Activated naive CD4-positive, alpha-beta T cell treated with Interleukin-2 at 50 U/mL for 16 hours (primary cell): ENCODE data around the gene FRS3.

Experiments used
- DNase-seq: peaks from one replicate; pipeline ENCODE4 v3.0.0-alpha.2; 2020

Gene FRS3

GRCh38 chr6:41724586-41725501 is 54.9 kb downstream of the FRS3 start:
- DNase-seq: no peak

GRCh38 chr6:41724228-41724580 is 55.5 kb downstream of the FRS3 start:
- DNase-seq: no peak

- no peak for DNase-seq
Measured at GRCh38 chr6:41723530-41724227, 56.0 kb downstream of the FRS3 start.

DNA sequence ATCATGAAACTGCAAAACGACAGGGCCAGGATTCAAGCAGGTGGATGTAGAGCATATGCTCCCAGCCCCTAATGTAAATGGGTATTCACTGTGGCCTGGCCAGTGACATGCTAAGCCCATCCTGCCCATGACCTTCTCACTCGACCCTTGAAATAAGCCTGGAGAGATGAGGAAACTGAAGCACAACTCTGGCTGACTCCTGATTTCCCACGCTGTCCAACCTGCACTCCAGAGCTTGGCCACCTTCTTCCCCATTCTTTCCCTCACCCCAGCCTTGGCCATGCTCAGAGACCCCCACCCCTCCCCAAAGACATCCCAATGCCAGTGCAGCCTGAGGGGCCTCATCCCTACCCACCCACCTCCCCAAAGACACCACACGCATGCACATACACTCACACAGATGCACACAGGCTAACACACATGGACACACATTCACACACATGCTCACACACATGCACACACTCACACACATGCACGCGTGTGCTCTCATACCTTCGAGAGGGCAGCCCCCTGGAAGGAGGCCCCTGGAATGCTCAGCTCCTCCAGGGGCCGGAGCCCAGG is 56.7 kb downstream of the FRS3 start:
- no peak for DNase-seq

- DNase-seq: no peak
Measured at GRCh38 chr6:41721414-41721813, 58.3 kb downstream of the FRS3 start.

- no peak for DNase-seq
Measured at GRCh38 chr6:41720783-41721182, 58.9 kb downstream of the FRS3 start.

- DNase-seq: no peak
Measured at GRCh38 chr6:41720262-41720620, 59.5 kb downstream of the FRS3 start.
